ENCODE results near the gene TOMM6. TPM values are rescaled to one million over a fixed set of nuclear protein-coding genes. Genes with fewer than 3 reads are reported as not detected.
A peak's percentile ranks its signal among the peaks of the same experiment; 100 is the strongest.
"Not testable (repeated sequence)": the region's sequence is repeated elsewhere in the genome, so short reads cannot be mapped to it uniquely, and the experiment has no call there.

Gene TOMM6
- total RNA-seq, 1 experiment from 2014 or later, result 228 TPM

GRCh38 chr6:41785254-41785653, 2.2 kb upstream of the TOMM6 start:
- DNase-seq (ENCODE audit: low read depth), result no peak

DNA sequence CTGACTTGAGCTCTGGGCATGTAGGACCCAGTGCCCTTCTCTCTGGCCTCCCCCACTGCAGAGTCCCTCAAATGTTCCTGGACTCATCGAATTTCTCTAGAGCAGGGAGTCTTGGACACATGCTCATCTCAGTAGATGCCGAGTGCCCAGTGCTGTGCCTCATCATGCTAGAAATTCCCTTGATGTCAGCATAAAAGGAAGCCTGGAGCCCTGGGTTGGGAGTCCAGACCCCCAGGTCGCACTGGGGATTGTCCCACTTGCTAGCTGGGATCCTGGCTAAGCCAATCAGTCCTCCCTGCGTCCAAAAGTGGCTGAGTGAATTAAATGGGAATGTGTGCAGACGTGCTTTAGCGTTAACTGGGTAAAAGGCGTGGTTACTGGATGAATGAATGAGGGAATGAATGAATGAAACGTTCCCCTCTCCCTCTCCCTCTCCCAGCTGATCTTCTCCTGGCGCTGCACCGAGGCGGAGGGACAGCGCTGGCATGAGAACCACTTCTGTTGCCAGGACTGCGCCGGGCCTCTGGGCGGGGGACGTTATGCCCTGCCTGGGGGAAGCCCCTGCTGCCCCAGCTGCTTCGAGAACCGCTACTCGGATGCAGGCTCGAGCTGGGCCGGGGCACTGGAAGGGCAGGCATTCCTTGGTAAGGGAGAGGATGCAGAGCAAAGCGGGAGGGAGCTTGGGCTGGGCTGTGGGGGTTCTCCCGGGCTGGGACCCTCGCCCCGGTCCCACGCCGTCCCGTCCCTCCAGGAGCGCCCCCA, 1.6 kb upstream of the TOMM6 start:
- DNase-seq (ENCODE audit: low read depth), result peak; percentile 23

GRCh38 chr6:41786451-41787218, 859 bp upstream of the TOMM6 start:
- DNase-seq (ENCODE audit: low read depth), result peak; percentile 77

- DNase-seq (ENCODE audit: low read depth), result no peak
Measured at GRCh38 chr6:41789390-41789724, 1.9 kb downstream of the TOMM6 start.

DNA sequence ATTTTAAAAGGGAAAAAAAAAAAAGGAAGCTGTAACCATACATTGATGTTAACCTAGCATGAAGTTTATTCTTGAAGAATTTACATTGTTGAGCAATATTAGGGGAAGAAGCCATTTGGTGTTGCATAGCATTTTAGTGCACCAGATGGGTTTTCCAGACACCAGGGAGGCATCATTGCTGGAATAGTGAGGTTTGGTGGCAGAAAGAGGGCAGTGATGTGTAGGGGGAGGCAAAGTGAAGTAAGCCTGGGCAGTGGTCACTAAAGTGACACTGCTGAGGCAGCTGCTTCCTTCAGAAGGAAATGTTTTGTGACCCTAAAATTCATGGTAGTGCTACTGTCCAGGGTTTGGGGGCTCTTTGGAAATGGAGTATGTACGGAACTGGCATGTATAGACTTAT, 2.6 kb downstream of the TOMM6 start:
- no peak for DNase-seq (ENCODE audit: low read depth)

GRCh38 chr6:41791305-41791704, 3.8 kb downstream of the TOMM6 start:
- no peak for DNase-seq (ENCODE audit: low read depth)

DNA sequence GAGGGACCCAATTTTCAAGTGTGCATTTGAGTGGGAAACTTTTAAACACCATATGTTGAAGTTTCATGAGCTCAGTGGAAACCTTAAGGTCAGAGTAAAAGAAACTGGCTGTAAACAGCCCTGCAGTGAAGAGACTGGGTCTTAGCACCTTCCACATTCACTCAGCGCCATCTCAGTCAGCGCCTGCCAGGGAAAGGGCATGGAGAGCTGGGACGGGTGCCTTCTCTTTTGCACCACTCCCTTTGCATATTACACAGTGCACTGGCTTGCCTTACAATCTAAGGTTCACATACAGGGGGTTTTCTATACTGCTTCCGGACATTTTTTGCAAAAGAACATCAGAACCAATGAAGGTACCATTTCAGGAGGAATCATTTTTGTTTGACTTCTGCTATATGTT, 4.5 kb downstream of the TOMM6 start:
- no peak for DNase-seq (ENCODE audit: low read depth)

- DNase-seq (ENCODE audit: low read depth), result no peak
Measured at GRCh38 chr6:41796474-41796873, 9.0 kb downstream of the TOMM6 start.

- no peak for DNase-seq (ENCODE audit: low read depth)
Measured at GRCh38 chr6:41798901-41799558, 11.5 kb downstream of the TOMM6 start.

GRCh38 chr6:41799559-41799911, 12.0 kb downstream of the TOMM6 start:
- no peak for DNase-seq (ENCODE audit: low read depth)

DNA sequence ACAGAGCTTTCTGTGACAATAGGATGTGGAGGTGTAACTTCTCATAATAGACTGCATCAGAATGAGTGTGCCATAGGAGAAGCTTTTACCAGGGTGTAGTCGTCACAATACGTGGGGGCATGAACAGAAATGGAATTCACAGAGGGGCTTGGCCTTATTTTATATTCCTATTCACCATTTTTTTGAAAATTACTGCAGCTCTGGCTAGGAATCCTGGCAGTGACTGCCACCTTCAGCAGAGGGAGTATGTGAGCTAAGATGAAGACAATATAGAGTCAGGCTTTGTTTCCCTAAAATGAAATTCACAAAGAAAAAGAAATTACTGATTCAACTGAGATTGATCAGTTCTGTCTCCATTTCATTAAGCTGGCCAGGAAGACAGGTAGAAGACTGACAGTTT, 13.9 kb downstream of the TOMM6 start:
- peak; percentile 7 for DNase-seq (ENCODE audit: low read depth)

GRCh38 chr6:41805830-41806774, 18.6 kb downstream of the TOMM6 start:
- no peak for DNase-seq (ENCODE audit: low read depth)

GRCh38 chr6:41811095-41811494, 23.6 kb downstream of the TOMM6 start:
- no peak for DNase-seq (ENCODE audit: low read depth)

DNA sequence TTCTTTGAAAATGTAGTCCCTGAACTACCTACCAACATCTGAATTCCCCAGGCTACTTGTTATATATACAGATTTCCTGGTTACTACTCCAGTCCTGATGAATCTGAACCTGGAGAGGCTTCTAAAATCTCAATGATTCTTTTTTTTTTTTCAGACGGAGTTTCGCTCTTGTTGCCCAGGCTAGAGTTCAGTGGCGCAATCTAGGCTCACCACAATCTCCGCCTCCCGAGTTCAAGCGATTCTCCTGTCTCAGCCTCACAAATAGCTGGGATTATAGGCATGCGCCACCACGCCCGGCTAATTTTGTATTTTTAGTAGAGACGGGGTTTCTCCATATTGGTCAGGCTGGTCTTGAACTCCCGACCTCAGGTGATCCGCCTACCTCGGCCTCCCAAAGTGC, 24.5 kb downstream of the TOMM6 start:
- not testable (repeated sequence) for DNase-seq (ENCODE audit: low read depth)

DNA sequence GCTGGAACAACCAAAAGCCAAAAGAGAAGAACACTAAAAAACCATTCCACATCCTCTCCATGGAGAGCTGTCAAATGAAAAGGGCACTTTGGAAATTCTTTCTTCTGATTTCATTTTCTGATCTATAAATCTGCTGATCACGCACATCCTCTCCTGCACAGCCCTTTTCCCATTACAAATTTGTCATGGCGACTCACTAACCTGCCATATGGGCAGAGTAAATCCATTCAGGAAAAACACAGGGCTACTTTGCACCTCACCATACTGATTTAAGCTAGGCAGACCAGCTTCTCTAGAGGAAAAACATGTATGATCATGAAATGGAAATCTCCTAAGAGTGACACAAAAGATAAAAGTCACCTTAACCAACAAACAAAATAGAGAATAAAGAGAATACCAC, 26.0 kb downstream of the TOMM6 start:
- no peak for DNase-seq (ENCODE audit: low read depth)

GRCh38 chr6:41813956-41814355, 26.5 kb downstream of the TOMM6 start:
- no peak for DNase-seq (ENCODE audit: low read depth)

DNA sequence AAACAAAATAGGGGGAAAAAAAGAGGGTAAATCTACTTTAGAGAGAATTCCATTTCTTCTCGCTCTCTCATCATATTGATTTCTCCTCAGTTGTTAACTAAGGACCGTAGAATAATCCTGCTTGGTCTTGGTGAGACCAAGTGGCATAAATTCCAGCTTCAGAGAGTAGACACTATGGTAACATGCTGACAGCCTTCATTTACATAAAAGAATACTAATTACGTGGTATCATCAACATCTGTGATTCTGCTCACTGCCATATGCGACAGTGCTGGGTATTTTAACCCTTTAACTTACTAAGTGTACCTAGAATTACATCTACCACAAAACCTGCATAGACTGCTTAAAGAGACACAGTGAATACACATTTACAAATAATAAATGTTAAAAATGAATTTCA, 27.1 kb downstream of the TOMM6 start:
- DNase-seq (ENCODE audit: low read depth), result no peak

GRCh38 chr6:41815587-41815986, 28.1 kb downstream of the TOMM6 start:
- no peak for DNase-seq (ENCODE audit: low read depth)

- DNase-seq (ENCODE audit: low read depth), result no peak
Measured at GRCh38 chr6:41818271-41819054, 31.0 kb downstream of the TOMM6 start.

DNA sequence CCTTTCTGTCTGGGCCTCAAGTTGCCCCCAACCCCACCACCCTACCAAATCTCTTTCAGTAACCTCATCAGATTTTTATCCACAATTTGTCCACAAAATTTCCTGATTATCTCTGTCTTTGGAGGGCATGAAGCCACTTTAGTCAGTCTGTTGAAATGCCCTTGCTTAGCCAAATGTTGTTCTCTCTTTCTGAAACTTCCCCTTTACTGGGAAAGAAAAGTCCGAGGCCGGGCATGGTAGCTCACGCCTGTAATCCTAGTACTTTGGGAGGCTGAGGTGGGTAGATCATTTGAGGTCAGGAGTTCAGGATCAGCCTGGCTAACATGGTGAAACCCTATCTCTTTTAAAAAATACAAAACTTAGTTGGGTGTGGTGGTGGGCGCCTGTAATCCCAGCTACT, 33.8 kb downstream of the TOMM6 start:
- no peak for DNase-seq (ENCODE audit: low read depth)

DNA sequence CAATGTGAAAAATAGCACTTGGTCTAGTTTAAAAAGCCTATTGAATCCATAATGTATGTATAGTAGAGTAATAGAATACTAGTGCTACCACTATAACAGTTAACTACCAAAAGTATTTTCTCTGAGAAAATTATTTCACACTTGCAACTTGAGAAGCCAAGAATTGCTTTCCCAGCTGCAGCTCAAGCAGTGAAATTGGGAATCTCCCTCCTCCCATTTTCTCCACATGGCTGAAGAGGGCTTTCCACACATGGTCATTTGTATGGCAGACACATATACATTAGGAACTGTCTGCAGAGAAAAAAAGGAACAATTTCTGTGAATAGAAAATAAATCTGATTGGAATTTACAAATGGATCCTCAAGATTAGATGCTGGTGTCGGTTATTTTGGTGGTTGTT, 34.5 kb downstream of the TOMM6 start:
- no peak for DNase-seq (ENCODE audit: low read depth)

Data from RPMI7951 (cell line).